Fibroblast of skin of scalp (primary cell): ENCODE data around the gene TMBIM1.

ENCODE experiments used
- DNase-seq: peaks from one replicate; pipeline ENCODE4 v3.0.0-alpha.2; 2013

TMBIM1 gene

GRCh38 chr2:218255446-218255845, 36.9 kb downstream of the TMBIM1 start:
- DNase-seq: peak; percentile 22

- no peak for DNase-seq
Observed at GRCh38 chr2:218253232-218253625, 39.1 kb downstream of the TMBIM1 start.

DNA sequence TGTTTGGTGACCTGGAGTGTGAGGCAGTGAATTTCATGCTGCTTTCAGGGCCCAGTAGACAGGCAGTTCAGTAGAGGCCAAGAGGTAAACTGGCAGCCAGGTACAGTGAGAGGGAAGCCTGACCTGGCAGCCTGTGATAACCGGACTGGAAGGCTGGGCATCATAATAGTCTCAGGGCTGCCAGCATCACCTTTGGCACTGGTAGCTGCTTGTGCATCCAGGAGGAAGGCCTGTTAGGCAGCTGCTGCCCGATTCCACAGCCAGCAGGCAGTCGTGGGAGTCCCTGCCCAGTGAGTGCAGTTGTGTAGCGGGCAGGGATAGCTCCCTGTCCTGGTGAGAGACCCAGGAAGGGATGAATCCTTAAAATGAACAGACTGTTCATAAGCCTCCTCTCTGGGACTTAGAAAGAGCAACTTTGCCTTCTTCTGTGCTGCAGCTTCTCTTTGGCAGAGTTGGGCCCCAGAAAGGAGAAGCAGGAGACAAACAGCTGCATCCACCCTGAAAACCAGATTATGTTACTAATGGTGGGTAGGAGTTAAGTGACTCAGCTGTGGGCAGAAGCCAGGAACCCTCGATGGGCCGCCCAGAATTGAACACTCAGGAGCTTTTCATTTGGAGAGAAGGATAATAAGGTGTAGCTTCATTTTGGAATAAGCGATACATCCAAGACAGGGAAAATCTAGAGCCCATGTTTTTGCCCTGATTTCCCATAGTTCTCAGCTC, 39.6 kb downstream of the TMBIM1 start:
- no peak for DNase-seq

GRCh38 chr2:218249691-218250090, 42.6 kb downstream of the TMBIM1 start:
- DNase-seq: no peak

DNA sequence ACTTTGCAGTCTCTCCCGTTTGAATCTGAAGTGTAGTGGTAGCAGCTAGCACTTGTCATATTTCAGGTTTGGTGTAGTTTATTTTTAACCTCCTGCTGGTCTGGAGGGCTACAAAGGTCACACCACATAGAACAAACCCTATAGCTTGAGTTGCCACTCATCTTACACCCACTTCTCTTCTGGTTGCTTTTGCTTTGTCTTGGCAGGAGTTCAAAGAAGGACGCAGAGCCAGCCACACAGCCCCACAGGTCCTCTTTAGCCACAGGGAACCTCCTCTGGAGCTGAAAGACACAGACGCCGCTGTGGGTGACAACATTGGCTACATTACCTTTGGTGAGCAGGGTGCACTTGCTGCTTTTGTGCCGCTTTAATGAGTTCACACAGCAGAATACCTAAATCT, 47.1 kb downstream of the TMBIM1 start:
- no peak for DNase-seq

- DNase-seq: no peak
Observed at GRCh38 chr2:218244665-218245064, 47.6 kb downstream of the TMBIM1 start.

GRCh38 chr2:218244204-218244603, 48.1 kb downstream of the TMBIM1 start:
- DNase-seq: no peak

DNA sequence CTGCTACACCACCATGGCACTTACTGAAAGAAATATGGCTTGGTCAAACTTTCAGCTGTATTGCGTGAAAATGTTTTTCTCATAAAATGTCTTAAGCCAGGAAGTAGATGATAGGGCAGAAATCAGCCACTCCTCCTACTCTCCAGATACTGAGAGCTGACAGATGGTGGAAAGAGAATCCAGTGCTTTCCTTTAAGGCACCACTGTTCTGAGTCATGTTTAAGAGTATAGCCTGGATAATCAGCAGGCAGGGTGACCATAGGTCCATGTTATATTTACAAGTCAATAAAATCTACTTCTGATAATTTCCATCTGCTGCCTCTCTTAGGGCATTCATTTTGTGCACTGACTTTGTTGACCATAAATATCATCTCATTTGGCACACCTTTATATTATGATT, 53.4 kb downstream of the TMBIM1 start:
- DNase-seq: no peak

GRCh38 chr2:218236829-218237228, 55.5 kb downstream of the TMBIM1 start:
- no peak for DNase-seq

GRCh38 chr2:218235017-218235416, 57.3 kb downstream of the TMBIM1 start:
- no peak for DNase-seq

DNA sequence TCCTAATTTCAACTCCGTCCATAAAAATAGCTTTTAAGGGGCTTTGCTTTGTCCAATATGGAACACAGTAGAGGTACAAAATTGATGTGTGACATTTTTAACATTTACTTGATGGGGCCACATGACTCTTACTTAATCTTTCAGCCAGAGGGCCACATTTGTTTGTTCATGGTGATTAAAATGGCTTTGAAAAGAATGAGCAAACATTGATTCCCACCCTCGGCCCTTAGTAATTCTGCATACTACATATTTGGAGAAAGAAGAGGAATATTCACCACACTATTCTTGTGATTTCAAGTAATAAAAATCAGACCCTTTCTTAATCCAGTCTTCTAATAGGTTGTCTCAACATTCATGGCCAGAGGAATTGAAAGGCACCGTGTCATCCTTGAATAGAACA, 57.8 kb downstream of the TMBIM1 start:
- DNase-seq: no peak

- no peak for DNase-seq
Observed at GRCh38 chr2:218233543-218233942, 58.8 kb downstream of the TMBIM1 start.

DNA sequence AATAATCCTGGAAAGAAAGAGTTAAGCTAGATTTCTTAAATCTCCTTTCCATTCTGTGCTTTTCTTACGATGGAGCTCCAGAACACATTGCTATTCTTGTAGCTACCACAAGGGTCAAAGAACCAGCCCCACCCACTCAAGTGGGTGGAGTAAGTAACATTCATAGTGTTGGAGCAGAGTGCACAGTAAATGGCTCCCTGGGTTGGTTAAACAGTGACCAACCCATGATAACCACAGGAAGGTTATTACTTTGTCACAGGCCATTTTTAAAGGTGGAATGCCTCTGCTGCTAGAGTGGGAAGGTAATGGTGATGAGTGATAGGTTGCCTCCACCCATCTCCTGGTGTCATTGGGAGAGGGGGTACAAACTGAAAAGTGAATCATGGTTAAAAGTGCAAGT, 61.4 kb downstream of the TMBIM1 start:
- peak; percentile 31 for DNase-seq

DNA sequence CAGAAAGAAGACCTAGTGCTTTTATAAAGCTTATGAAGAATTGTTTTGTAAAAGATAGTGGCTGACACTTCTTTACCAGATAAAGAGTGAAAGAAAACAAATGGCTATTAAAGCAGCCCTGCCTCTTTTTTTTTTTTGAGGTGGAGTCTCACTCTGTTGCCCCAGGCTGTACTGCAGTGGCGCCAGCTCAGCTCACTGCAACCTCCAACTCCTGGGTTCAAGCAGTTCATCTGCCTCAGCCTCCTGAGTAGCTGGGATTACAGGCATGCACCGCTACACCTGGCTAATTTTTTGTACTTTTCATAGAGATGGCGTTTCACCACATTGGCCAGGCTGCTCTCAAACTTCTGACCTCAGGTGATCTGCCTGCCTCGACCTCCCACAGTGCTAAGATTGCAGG, 62.5 kb downstream of the TMBIM1 start:
- DNase-seq: peak; percentile 46

DNA sequence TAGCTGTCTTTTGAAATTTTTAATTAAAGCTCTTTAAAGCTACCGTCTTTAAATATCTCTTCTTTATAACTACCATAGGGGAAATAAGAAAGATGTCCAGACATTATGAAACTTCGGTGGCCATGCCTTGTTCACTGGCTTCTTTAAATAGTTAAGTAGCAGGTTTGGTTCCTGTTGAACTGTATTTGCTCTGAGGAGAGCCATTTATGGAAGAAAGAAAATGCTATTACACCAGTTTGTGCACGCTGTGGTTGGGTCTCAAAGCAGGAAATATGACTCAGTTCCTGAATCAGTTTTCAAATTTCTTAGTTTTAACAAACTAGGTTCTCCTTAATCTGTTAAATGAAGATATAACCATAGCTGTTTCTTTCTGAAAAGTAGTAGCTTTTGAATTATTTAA, 63.1 kb downstream of the TMBIM1 start:
- peak; percentile 88 for DNase-seq

DNA sequence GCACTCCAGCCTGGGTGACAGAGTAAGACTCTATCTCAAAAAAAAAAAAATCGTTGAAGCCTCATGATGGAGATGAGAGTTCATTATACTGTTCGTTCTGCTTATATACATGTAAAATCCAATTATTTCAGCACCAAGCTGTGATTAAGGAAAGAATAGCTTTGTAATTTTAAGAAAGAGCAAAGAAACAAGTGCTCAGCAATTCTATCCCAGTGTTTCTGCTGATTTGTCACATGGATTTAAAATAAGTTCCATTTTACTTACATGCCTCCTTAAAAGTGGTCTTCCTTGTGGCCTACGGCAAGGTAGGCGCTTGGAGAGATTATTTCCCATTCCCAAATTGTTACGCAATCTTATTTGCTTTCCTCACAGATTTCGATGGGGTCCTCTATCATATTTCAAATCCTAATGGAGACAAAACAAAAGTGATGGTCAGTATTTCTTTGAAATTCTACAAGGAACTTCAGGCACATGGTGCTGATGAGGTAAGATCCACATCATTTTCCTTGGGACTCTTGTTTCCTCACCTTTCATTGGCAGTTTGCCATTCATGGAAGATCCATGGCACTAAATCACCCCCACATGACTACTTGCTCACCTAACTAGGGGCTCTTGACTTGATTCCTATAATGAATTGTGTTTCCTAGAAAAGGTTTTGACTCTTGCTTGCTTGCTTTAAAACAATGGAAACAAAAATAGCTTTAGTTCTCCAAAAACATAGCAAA, 63.8 kb downstream of the TMBIM1 start:
- no peak for DNase-seq

GRCh38 chr2:218226903-218227302, 65.4 kb downstream of the TMBIM1 start:
- DNase-seq: no peak
